Ovary (tissue), 9 donors: ENCODE results near the gene CCDC196. TPM values are rescaled to one million over a fixed set of nuclear protein-coding genes. Genes with fewer than 3 reads are reported as not detected.

Source experiments
- DNase-seq, 5 donors: peaks; one replicate each; pipeline ENCODE4 v3.0.0-alpha.2; 2019 to 2020
- H3K27ac ChIP-seq, 2 donors: fragments of 200-600 bp; one replicate each; pipeline versions ENCODE4 v1.5.1 to v1.8.0; 2019 to 2022
- H3K27me3 ChIP-seq: fragments of 200-600 bp; one replicate; pipeline ENCODE4 v1.8.0; 2022
- H3K36me3 ChIP-seq: fragments of 200-600 bp; sonication (generic); one replicate; pipeline ENCODE4 v1.5.1; 2019
- H3K4me1 ChIP-seq: one replicate; pipeline ENCODE4 v1.8.1; 2013; ENCODE audit warnings: mild to moderate bottlenecking, moderate library complexity; ENCODE audit not compliant: insufficient read depth
- H3K4me3 ChIP-seq: fragments of 200-600 bp; sonication (generic); one replicate; pipeline ENCODE4 v1.5.1; 2017
- H3K9me3 ChIP-seq, 2 donors: fragments of 200-600 bp in 1 of 2; sonication (generic) in 1 of 2; one replicate each; pipeline versions ENCODE4 v1.5.1 to v1.8.1; 2013 to 2019; ENCODE audit warnings: mild to moderate bottlenecking in 1 of 2, moderate library complexity in 1 of 2
- CTCF ChIP-seq, 3 donors: fragments of 450-650 bp in 2 of 3; fragments of 200-600 bp in 1 of 3; IDR thresholded peaks; one replicate each; pipeline versions ENCODE4 v1.5.1 to v1.8.0; 2016 to 2022; ENCODE audit warnings: antibody characterized with exemption in 3 of 3, mild to moderate bottlenecking in 1 of 3
- EP300 ChIP-seq: sonication (generic); formaldehyde crosslinking; IDR thresholded peaks from one replicate; pipeline ENCODE4 v1.6.1; 2017; ENCODE audit warnings: antibody characterized with exemption
- POLR2A ChIP-seq: fragments of 450-650 bp; IDR thresholded peaks from one replicate; pipeline ENCODE4 v1.6.1; 2017; ENCODE audit warnings: antibody characterized with exemption, mild to moderate bottlenecking, moderate library complexity
- WGBS, 3 donors: extraction: QIAGEN DNeasy Blood & Tissue Kit in 1 of 3; methylation state at CpG; one replicate each; pipeline versions ENCODE4 v1.1.5 to v1.1.7; 2013 to 2017; 5-methylcytosine and 5-hydroxymethylcytosine counted together
- intact Hi-C, 4 donors: fragments of 100-400 bp; cut with DNase I; formaldehyde crosslinking; loops; one replicate each; pipeline versions ENCODE4 v1.11.0 to v1.15.1; 2022 to 2023
- polyA plus RNA-seq, 2 donors: library from polyadenylated mRNA; stranded (reverse); fragments of 200-250 nt in 1 of 2; fragments of 350-450 nt in 1 of 2; fragmentation: Illumina TruSeq in 1 of 2; extraction: RNeasy Lipid Tissue Mini Kit (QIAGEN cat#74804) in 1 of 2; gene quantifications; one replicate each; pipeline ENCODE4 v1.2.3, GENCODE V29; 2013 to 2014
- total RNA-seq, 7 donors: library from RNA; depleted of rRNA in 2 of 7; stranded (reverse); fragments of >200 nt in 2 of 7; fragmentation: NEBNext Ultra II Directional in 3 of 7; extraction: Animal tissue kit (Norgen Biotek cat#: 25700) in 3 of 7; gene quantifications; one replicate each; pipeline versions ENCODE4 v1.1.0 to v1.2.4, GENCODE V29; 2016 to 2023
- donor health status: DM: no; HTN: no; CAD: no; lungs with moderate emphysema.
- donor health status: DM: no; HTN: no; CAD: no.
- donor health status: Bipolar disorder and iron deficiency.
- donor health status: DM: yes; HTN: yes; CAD: no.
- donor health status: DM: no; HTN: no; CAD: no.
- donor health status: DM: yes; HTN: yes; CAD: no.

CCDC196 gene
- total and polyA plus RNA-seq, 9 donors: not detected

- Histone ChIP-seq H3K4me3 (no peak overlapping the region), H3K36me3 (no peaks in the 10 kb centered on the region), H3K27ac (no peak overlapping the region), H3K4me1 (no peaks in the 10 kb centered on the region), H3K9me3 (no peaks in the 10 kb centered on the region), H3K27me3 (no peaks in the 10 kb centered on the region)
- DNase-seq: no peak
- intact Hi-C loops: no loop called here
- WGBS, 3 donors: 92 to 94% (median 93%) methylated on average over 2 of the region's 2 CpGs
- TF ChIP-seq EP300 (no peak), CTCF (IDR thresholded peaks at IDR 0.05) (no peak), POLR2A (no peak)
These were observed 28.0 kb downstream of the CCDC196 start for GRCh38 chr14:66514213-66514612.

GRCh38 chr14:66530526-66530925 lies 44.4 kb downstream of the CCDC196 start:
- TF ChIP-seq EP300 (no peak), POLR2A (no peak), CTCF (IDR thresholded peaks at IDR 0.05) (no peak)
- intact Hi-C loops: no loop called here
- H3K4me1 ChIP-seq: peaks cover 2% of the 10 kb centered on the region
- no peak for DNase-seq
- H3K27me3 ChIP-seq: no peaks in the 10 kb centered on the region
- H3K36me3 ChIP-seq: no peaks in the 10 kb centered on the region
- 94 to 96% (median 95%) methylated on average over 9 of the region's 9 CpGs for WGBS, 3 donors
- no peaks in the 10 kb centered on the region for H3K9me3 ChIP-seq
- no peak overlapping the region for H3K27ac ChIP-seq
- no peak overlapping the region for H3K4me3 ChIP-seq

GRCh38 chr14:66539034-66539433 lies 52.9 kb downstream of the CCDC196 start:
- intact Hi-C loops: no loop called here
- TF ChIP-seq EP300 (no peak), CTCF (IDR thresholded peaks at IDR 0.05) (no peak), POLR2A (no peak)
- no peak for DNase-seq
- Histone ChIP-seq H3K27me3 (no peaks in the 10 kb centered on the region), H3K36me3 (no peaks in the 10 kb centered on the region), H3K9me3 (no peaks in the 10 kb centered on the region), H3K4me3 (no peak overlapping the region), H3K4me1 (no peaks in the 10 kb centered on the region), H3K27ac (no peak overlapping the region)
- WGBS, 3 donors: 61 to 73% (median 71%) methylated on average over 3 of the region's 3 CpGs

- H3K4me3 ChIP-seq: no peak overlapping the region
- DNase-seq: no peak
- H3K27ac ChIP-seq: no peak overlapping the region
- intact Hi-C loops: no loop called here
- H3K36me3 ChIP-seq: no peaks in the 10 kb centered on the region
- TF ChIP-seq CTCF (IDR thresholded peaks at IDR 0.05): no peak
- no peak for TF ChIP-seq EP300
- no peak for TF ChIP-seq POLR2A
- H3K4me1 ChIP-seq: no peaks in the 10 kb centered on the region
- no peaks in the 10 kb centered on the region for H3K27me3 ChIP-seq
- WGBS, 3 donors: 13 to 26% (median 13%) methylated on average over 1 of the region's 1 CpG
- H3K9me3 ChIP-seq: no peaks in the 10 kb centered on the region
These were observed 53.9 kb downstream of the CCDC196 start for GRCh38 chr14:66540038-66540437.

GRCh38 chr14:66541627-66542026 lies 55.5 kb downstream of the CCDC196 start:
- 82 to 91% (median 86%) methylated on average over 3 of the region's 3 CpGs for WGBS, 3 donors

More at GRCh38 chr14:66541627-66542026, 55.5 kb downstream of the CCDC196 start:
- intact Hi-C loops: no loop called here
- Histone ChIP-seq H3K9me3 (no peaks in the 10 kb centered on the region), H3K4me3 (no peak overlapping the region), H3K27me3 (no peaks in the 10 kb centered on the region), H3K36me3 (no peaks in the 10 kb centered on the region), H3K4me1 (no peaks in the 10 kb centered on the region), H3K27ac (no peak overlapping the region)
- no peak for TF ChIP-seq EP300
- no peak for TF ChIP-seq POLR2A
- no peak for TF ChIP-seq CTCF (IDR thresholded peaks at IDR 0.05)
- DNase-seq: no peak
